SK-N-SH (cell line): ENCODE data around the gene R3HCC1L.

Source experiments
- CTCF ChIP-seq: fragments of 200-600 bp; sonication (generic); IDR thresholded peaks from 2 replicates; pipeline ENCODE4 v1.6.1; 2017; ENCODE audit warnings: antibody characterized with exemption, mild to moderate bottlenecking, moderate library complexity
- EP300 ChIP-seq, 2 experiments: IDR thresholded peaks; 2 replicates each; pipeline versions ENCODE4 v1.4.0 to v1.6.1; 2012; ENCODE audit warnings: borderline replicate concordance in 1 of 2, low read depth in 1 of 2, low read length in 1 of 2
- EZH2phosphoT487 ChIP-seq: fragments of 200-600 bp; sonication (generic); IDR thresholded peaks from 2 replicates; pipeline ENCODE4 v1.6.1; 2017; ENCODE audit warnings: low read depth, mixed run types, mild to moderate bottlenecking, antibody characterized with exemption, moderate library complexity, borderline replicate concordance
- MAX ChIP-seq: IDR thresholded peaks from 2 replicates; pipeline ENCODE4 v1.4.0; 2012; ENCODE audit warnings: low read depth
- PBX3 ChIP-seq: IDR thresholded peaks from 2 replicates; pipeline ENCODE4; 2012
- SIN3A ChIP-seq: IDR thresholded peaks from 2 replicates; pipeline ENCODE4 v1.6.1; 2012; ENCODE audit warnings: low read depth, mild to moderate bottlenecking, low read length, moderate library complexity, borderline replicate concordance
- USF2 ChIP-seq: fragments of 150-350 bp; IDR thresholded peaks from 2 replicates; pipeline ENCODE4 v1.6.1; 2017; ENCODE audit warnings: antibody characterized with exemption, low read length, low read depth, borderline replicate concordance

- TF ChIP-seq MAX: no peak
- TF ChIP-seq CTCF: no peak
- TF ChIP-seq EP300 (IDR thresholded peaks at IDR 0.05; ENCODE audit: borderline replicate concordance in 1 of 2, low read depth in 1 of 2, low read length in 1 of 2): no peak
- no peak for TF ChIP-seq EZH2phosphoT487
- no peak for TF ChIP-seq PBX3
- no peak for TF ChIP-seq USF2
- TF ChIP-seq SIN3A: no peak
Measured at GRCh38 chr10:98213740-98214139, 79.3 kb downstream of the R3HCC1L start.
